Smooth muscle cell (in vitro differentiated cells): ENCODE data around the gene FOXP1. TPM values are rescaled to one million over a fixed set of nuclear protein-coding genes. Genes with fewer than 3 reads are reported as not detected.

ENCODE experiments used
- DNase-seq: peaks from one replicate; lab custom pipeline; 2025; ENCODE audit not compliant: unreplicated experiment; lab: John Stamatoyannopoulos, UW
- H2AFZ ChIP-seq: fragments of 200-600 bp; sonication (generic); 2 replicates; pipeline ENCODE4 v1.6.0; 2016; ENCODE audit warnings: antibody characterized with exemption, low read depth, mild to moderate bottlenecking
- H3F3A ChIP-seq: fragments of 200-600 bp; sonication (generic); 2 replicates; pipeline ENCODE4 v1.6.0; 2017; ENCODE audit warnings: antibody characterized with exemption, low read depth
- H3K27ac ChIP-seq: fragments of 200-600 bp; sonication (generic); 2 replicates; pipeline ENCODE4 v1.5.1; 2016; ENCODE audit warnings: low read depth, mild to moderate bottlenecking
- H3K27me3 ChIP-seq: fragments of 200-600 bp; sonication (generic); 2 replicates; pipeline ENCODE4 v1.6.1; 2016; ENCODE audit warnings: low read depth, mild to moderate bottlenecking
- H3K36me3 ChIP-seq: fragments of 200-600 bp; sonication (generic); 2 replicates; pipeline ENCODE4 v1.5.1; 2016; ENCODE audit warnings: low read depth
- H3K4me1 ChIP-seq: fragments of 200-600 bp; sonication (generic); 2 replicates; pipeline ENCODE4 v1.5.1; 2016; ENCODE audit warnings: low read depth
- H3K4me2 ChIP-seq: fragments of 200-600 bp; sonication (generic); 2 replicates; pipeline ENCODE4 v1.6.0; 2016; ENCODE audit warnings: mild to moderate bottlenecking
- H3K4me3 ChIP-seq: fragments of 200-600 bp; sonication (generic); 2 replicates; pipeline ENCODE4 v1.5.1; 2016; ENCODE audit warnings: mild to moderate bottlenecking
- H3K79me2 ChIP-seq: fragments of 200-600 bp; sonication (generic); 2 replicates; pipeline ENCODE4 v1.6.0; 2016; ENCODE audit warnings: low read depth, mild to moderate bottlenecking
- H3K9ac ChIP-seq: fragments of 200-600 bp; sonication (generic); 2 replicates; pipeline ENCODE4 v1.6.0; 2016; ENCODE audit warnings: low read depth
- H3K9me3 ChIP-seq: fragments of 200-600 bp; sonication (generic); replicated peaks from 2 replicates; pipeline ENCODE4 v1.5.1; 2016; ENCODE audit warnings: low read depth
- H4K20me1 ChIP-seq: fragments of 200-600 bp; sonication (generic); 2 replicates; pipeline ENCODE4 v1.6.0; 2016; ENCODE audit warnings: low read depth
- WGBS: methylation state at CpG from one replicate; pipeline ENCODE4 v1.1.7; 2016; ENCODE audit warnings: low lambda C conversion rate; 5-methylcytosine and 5-hydroxymethylcytosine counted together
- microRNA counts: library from miRNA; unstranded; fragments of <30 nt; microRNA quantifications from one replicate; lab custom pipeline; 2016
- microRNA-seq: library from miRNA; unstranded; fragments of <30 nt; microRNA quantifications from one replicate; pipeline ENCODE4, GENCODE V29; 2016; ENCODE audit warnings: borderline number of aligned reads
- polyA plus RNA-seq: library from polyadenylated mRNA; unstranded; fragments of >200 nt; fragmentation: Nextera tagmentation; extraction: Ambion mirVana; gene quantifications from 2 replicates; pipeline ENCODE4 v1.2.1, GENCODE V29; 2016
- small RNA-seq: library from RNA; depleted of rRNA; stranded (forward); fragments of <200 nt; gene quantifications from one replicate; pipeline ENCODE3, GENCODE V24; 2014
- total RNA-seq: library from RNA; depleted of rRNA; stranded (reverse); fragments of >200 nt; gene quantifications from 2 replicates; pipeline ENCODE4 v1.2.3, GENCODE V29; 2014
- TF ChIP-seq, protein P1 (sequence below): fragments of 200-600 bp; sonication (generic); IDR thresholded peaks from 2 replicates; pipeline ENCODE4 v1.5.1; 2017; ENCODE audit warnings: borderline replicate concordance, mild to moderate bottlenecking, antibody characterized with exemption; ENCODE audit not compliant: insufficient read depth, poor library complexity, severe bottlenecking

The FOXP1 gene
- total and polyA plus RNA-seq, 2 experiments from 2014 or later, result 40.9 to 68.0 TPM

DNA sequence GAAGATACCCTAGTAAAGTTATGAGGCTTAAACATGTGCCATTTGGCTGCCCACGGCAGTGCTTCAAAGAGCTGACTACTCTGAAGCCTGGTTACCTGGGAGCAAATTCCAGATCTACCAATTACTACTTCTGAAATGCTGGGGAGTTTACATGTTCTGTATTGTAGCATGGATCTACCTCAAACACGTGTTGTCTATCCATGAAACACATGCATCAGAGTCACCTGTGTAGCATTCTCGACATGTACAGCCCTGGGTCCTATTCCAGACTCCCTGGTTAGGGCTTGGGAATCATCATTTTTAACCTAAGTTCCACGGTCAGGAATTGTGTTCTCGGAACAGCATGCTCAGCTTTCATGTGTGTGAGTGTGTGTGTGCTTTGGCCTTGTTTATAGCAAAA lies 671.8 kb downstream of the FOXP1 start:
- TF ChIP-seq, protein P1, sequence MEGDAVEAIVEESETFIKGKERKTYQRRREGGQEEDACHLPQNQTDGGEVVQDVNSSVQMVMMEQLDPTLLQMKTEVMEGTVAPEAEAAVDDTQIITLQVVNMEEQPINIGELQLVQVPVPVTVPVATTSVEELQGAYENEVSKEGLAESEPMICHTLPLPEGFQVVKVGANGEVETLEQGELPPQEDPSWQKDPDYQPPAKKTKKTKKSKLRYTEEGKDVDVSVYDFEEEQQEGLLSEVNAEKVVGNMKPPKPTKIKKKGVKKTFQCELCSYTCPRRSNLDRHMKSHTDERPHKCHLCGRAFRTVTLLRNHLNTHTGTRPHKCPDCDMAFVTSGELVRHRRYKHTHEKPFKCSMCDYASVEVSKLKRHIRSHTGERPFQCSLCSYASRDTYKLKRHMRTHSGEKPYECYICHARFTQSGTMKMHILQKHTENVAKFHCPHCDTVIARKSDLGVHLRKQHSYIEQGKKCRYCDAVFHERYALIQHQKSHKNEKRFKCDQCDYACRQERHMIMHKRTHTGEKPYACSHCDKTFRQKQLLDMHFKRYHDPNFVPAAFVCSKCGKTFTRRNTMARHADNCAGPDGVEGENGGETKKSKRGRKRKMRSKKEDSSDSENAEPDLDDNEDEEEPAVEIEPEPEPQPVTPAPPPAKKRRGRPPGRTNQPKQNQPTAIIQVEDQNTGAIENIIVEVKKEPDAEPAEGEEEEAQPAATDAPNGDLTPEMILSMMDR, result no peak
- Histone ChIP-seq H2AFZ (no peak overlapping the region), H3K4me1 (no peaks in the 10 kb centered on the region), H4K20me1 (no peaks in the 10 kb centered on the region), H3K4me2 (no peak overlapping the region), H3K9ac (no peak overlapping the region), H3F3A (no peaks in the 10 kb centered on the region), H3K9me3 (no peaks in the 10 kb centered on the region), H3K27me3 (no peaks in the 10 kb centered on the region), H3K4me3 (no peak overlapping the region), H3K27ac (no peak overlapping the region), H3K36me3 (no peaks in the 10 kb centered on the region), H3K79me2 (no peaks in the 10 kb centered on the region)
- no peak for DNase-seq
- WGBS, result 93% methylated on average over 5 of the region's 5 CpGs

DNA sequence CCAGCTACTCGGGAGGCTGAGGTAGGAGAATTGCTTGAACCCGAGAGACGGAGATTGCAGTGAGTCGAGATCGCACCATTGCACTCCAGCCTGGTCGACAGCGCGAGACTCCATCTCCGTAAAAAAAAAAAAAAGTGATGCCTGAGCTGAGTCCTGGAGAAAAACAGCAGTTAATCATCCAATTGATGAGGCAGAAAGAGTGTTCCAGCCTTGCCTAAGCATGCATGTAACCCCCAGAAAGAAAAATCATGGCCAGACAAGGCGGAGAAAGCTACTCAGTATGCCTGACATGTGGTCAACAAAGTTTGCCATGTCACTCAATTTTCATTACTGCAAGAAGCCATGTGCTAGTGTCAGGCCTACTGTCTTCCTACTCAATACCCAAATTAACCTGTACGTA lies 678.0 kb downstream of the FOXP1 start:
- TF ChIP-seq, protein P1, result no peak
- no peak overlapping the region for H3K4me2 ChIP-seq

More for the DNA sequence above, 678.0 kb downstream of the FOXP1 start:
- Histone ChIP-seq H4K20me1 (no peaks in the 10 kb centered on the region), H2AFZ (no peak overlapping the region), H3K27me3 (no peaks in the 10 kb centered on the region), H3K79me2 (no peaks in the 10 kb centered on the region), H3K36me3 (no peaks in the 10 kb centered on the region), H3F3A (no peaks in the 10 kb centered on the region), H3K27ac (no peak overlapping the region), H3K4me3 (no peak overlapping the region), H3K9me3 (no peaks in the 10 kb centered on the region), H3K4me1 (no peaks in the 10 kb centered on the region), H3K9ac (no peak overlapping the region)
- DNase-seq, result no peak
- WGBS, result 94% methylated on average over 11 of the region's 11 CpGs

MicroRNAs within 50 kb of the gene (microRNA counts, 767-probe panel; counts per million panel counts)
- microRNA hsa-miR-1284 (lab: Ali Mortazavi, UCI), result 183 counts per million

Small RNA genes within 50 kb of the gene (microRNA-seq; reads per million reads assigned to microRNA genes)
- gene MIR1284, result not detected

Small RNA genes within 50 kb of the gene (small RNA-seq; reads per million reads assigned to genes)
- 0.11 reads per million for gene MIR1284

Other genes with a start within 250 kb of the FOXP1 start
- gene EIF4E3, start 141.7 kb upstream of the FOXP1 start, total RNA-seq, result 2.2 and 3.5 TPM in 2 replicates
- gene EIF4E3, start 141.7 kb upstream of the FOXP1 start, polyA plus RNA-seq, result 2.3 and 2.8 TPM in 2 replicates
- 0.40 and 1.2 TPM in 2 replicates for gene GPR27, start 170.1 kb upstream of the FOXP1 start, total RNA-seq
- 0.50 and 0.83 TPM in 2 replicates for gene GPR27, start 170.1 kb upstream of the FOXP1 start, polyA plus RNA-seq
- not detected in 2 replicates for gene PROK2, start 201.4 kb upstream of the FOXP1 start, total RNA-seq
- gene PROK2, start 201.4 kb upstream of the FOXP1 start, polyA plus RNA-seq, result not detected in 2 replicates